Neural cell (in vitro differentiated cells): ENCODE results near the gene SP7.

Experiments
- EP300 ChIP-seq: fragments of 450-650 bp; conservative IDR thresholded peaks from 2 replicates; pipeline ENCODE4 v1.6.1; 2014; ENCODE audit warnings: antibody characterized with exemption, mild to moderate bottlenecking, moderate library complexity; ENCODE audit not compliant: poor library complexity, severe bottlenecking
- EZH2 ChIP-seq: fragments of 200-600, 300-800 bp; shearing (Covaris generic), sonication (generic); IDR thresholded peaks from 2 replicates; pipeline ENCODE4 v1.6.1; 2014; ENCODE audit warnings: antibody characterized with exemption, low read length, borderline replicate concordance, mild to moderate bottlenecking; ENCODE audit not compliant: insufficient read depth, poor library complexity, severe bottlenecking
- MXI1 ChIP-seq: fragments of 450-650 bp; conservative IDR thresholded peaks from 2 replicates; pipeline ENCODE4 v1.6.1; 2014; ENCODE audit warnings: antibody characterized with exemption, mild to moderate bottlenecking; ENCODE audit not compliant: poor library complexity, severe bottlenecking
- POLR2AphosphoS5 ChIP-seq: IDR thresholded peaks from 2 replicates; pipeline ENCODE4 v1.6.1; 2012
- TF ChIP-seq, protein P1 (sequence below): fragments of 450-650 bp; IDR thresholded peaks from 2 replicates; pipeline ENCODE4 v1.5.1; 2014; ENCODE audit warnings: antibody characterized with exemption, mild to moderate bottlenecking, moderate library complexity; ENCODE audit not compliant: poor library complexity, severe bottlenecking
- TF ChIP-seq, protein P2 (sequence below): IDR thresholded peaks from 2 replicates; pipeline ENCODE4 v1.6.1; 2012; ENCODE audit warnings: borderline replicate concordance

DNA sequence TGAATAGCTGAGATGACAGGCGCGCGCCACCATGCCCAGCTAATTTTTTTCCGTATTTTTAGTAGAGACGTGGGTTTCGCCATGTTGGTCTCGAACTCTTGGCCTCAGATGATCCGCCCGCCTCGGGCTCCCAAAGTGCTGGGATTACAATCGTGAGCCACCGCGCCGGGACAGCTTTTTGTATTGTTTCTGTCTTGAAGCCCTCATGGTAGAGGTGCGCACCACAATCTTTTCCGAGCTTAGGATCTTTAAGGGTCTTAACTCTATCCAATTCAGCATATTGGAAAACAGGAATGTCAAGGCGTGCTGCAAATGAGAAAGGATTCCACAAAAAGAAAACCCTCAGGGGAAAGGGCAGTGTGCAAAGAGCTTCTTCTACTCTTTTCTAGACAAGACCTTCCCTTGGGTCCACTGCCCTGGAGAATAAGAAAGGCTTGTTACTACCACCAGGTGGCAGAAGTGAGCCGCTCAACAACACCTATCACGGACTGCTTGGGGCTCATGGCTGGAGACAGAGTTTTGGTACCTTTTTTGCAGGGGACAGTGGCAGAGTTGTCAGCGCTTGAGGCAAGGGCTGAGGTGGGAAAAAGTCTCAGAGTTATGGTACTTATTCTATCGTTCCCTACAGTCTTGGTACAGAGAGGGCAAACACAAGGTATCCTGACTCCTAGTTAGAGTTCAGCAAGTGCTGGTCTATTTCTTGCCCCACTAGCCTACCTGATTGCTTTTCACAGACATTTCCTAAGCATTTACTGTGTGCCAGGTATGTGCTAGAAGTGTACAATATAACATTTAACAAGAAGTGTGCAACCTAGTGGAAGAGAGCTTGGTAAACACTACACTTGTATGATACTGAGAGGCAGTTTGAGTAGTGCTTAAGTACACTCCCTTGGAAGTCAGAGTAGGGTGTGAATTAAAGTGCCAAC is 16.4 kb upstream of the SP7 start:
- TF ChIP-seq, protein P1, sequence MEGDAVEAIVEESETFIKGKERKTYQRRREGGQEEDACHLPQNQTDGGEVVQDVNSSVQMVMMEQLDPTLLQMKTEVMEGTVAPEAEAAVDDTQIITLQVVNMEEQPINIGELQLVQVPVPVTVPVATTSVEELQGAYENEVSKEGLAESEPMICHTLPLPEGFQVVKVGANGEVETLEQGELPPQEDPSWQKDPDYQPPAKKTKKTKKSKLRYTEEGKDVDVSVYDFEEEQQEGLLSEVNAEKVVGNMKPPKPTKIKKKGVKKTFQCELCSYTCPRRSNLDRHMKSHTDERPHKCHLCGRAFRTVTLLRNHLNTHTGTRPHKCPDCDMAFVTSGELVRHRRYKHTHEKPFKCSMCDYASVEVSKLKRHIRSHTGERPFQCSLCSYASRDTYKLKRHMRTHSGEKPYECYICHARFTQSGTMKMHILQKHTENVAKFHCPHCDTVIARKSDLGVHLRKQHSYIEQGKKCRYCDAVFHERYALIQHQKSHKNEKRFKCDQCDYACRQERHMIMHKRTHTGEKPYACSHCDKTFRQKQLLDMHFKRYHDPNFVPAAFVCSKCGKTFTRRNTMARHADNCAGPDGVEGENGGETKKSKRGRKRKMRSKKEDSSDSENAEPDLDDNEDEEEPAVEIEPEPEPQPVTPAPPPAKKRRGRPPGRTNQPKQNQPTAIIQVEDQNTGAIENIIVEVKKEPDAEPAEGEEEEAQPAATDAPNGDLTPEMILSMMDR: peak; percentile 87
- TF ChIP-seq, protein P2, sequence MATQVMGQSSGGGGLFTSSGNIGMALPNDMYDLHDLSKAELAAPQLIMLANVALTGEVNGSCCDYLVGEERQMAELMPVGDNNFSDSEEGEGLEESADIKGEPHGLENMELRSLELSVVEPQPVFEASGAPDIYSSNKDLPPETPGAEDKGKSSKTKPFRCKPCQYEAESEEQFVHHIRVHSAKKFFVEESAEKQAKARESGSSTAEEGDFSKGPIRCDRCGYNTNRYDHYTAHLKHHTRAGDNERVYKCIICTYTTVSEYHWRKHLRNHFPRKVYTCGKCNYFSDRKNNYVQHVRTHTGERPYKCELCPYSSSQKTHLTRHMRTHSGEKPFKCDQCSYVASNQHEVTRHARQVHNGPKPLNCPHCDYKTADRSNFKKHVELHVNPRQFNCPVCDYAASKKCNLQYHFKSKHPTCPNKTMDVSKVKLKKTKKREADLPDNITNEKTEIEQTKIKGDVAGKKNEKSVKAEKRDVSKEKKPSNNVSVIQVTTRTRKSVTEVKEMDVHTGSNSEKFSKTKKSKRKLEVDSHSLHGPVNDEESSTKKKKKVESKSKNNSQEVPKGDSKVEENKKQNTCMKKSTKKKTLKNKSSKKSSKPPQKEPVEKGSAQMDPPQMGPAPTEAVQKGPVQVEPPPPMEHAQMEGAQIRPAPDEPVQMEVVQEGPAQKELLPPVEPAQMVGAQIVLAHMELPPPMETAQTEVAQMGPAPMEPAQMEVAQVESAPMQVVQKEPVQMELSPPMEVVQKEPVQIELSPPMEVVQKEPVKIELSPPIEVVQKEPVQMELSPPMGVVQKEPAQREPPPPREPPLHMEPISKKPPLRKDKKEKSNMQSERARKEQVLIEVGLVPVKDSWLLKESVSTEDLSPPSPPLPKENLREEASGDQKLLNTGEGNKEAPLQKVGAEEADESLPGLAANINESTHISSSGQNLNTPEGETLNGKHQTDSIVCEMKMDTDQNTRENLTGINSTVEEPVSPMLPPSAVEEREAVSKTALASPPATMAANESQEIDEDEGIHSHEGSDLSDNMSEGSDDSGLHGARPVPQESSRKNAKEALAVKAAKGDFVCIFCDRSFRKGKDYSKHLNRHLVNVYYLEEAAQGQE: no peak
- TF ChIP-seq POLR2AphosphoS5 (no peak), EP300 (no peak), EZH2 (no peak), MXI1 (no peak)
